ENCODE data around the gene FASN.
A peak's percentile ranks its signal among the peaks of the same experiment; 100 is the strongest.

GRCh38 chr17:82100502-82101298 lies 2.7 kb upstream of the FASN start:
- TF ChIP-seq, protein P1, sequence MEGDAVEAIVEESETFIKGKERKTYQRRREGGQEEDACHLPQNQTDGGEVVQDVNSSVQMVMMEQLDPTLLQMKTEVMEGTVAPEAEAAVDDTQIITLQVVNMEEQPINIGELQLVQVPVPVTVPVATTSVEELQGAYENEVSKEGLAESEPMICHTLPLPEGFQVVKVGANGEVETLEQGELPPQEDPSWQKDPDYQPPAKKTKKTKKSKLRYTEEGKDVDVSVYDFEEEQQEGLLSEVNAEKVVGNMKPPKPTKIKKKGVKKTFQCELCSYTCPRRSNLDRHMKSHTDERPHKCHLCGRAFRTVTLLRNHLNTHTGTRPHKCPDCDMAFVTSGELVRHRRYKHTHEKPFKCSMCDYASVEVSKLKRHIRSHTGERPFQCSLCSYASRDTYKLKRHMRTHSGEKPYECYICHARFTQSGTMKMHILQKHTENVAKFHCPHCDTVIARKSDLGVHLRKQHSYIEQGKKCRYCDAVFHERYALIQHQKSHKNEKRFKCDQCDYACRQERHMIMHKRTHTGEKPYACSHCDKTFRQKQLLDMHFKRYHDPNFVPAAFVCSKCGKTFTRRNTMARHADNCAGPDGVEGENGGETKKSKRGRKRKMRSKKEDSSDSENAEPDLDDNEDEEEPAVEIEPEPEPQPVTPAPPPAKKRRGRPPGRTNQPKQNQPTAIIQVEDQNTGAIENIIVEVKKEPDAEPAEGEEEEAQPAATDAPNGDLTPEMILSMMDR (IDR thresholded peaks at IDR 0.05): no peak
- TF ChIP-seq JUN (IDR thresholded peaks at IDR 0.05) (peak in 1 of 2 experiments; percentile 14; a peak in 1 of 5 replicates), EP300 (IDR thresholded peaks at IDR 0.05) (no peak), NFE2L2 (conservative IDR thresholded peaks at IDR 0.05; ENCODE audit: low read length) (no peak), JUNB (IDR thresholded peaks at IDR 0.05) (no peak), MAX (IDR thresholded peaks at IDR 0.05) (no peak), ESRRA (IDR thresholded peaks at IDR 0.05; ENCODE audit: borderline replicate concordance, low read length) (no peak)
- TF ChIP-seq, protein P2, sequence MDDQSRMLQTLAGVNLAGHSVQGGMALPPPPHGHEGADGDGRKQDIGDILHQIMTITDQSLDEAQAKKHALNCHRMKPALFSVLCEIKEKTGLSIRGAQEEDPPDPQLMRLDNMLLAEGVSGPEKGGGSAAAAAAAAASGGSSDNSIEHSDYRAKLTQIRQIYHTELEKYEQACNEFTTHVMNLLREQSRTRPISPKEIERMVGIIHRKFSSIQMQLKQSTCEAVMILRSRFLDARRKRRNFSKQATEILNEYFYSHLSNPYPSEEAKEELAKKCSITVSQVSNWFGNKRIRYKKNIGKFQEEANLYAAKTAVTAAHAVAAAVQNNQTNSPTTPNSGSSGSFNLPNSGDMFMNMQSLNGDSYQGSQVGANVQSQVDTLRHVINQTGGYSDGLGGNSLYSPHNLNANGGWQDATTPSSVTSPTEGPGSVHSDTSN (IDR thresholded peaks at IDR 0.05): no peak

Measured in A549 (cell line).